HL-60/S4 treated with retinoic acid at 250 ng/mL for 4 days and 3 days (cell line): ENCODE data around the gene COA3.
"Not testable (repeated sequence)": the region's sequence is repeated elsewhere in the genome, so short reads cannot be mapped to it uniquely, and the experiment has no call there.

Experiments
- in situ Hi-C: fragments of 300-500 bp; cut with MboI; formaldehyde crosslinking; loops from 2 replicates; pipeline ENCODE4 v1.7.0; 2022; ENCODE audit warnings: low sequenced_read_pairs

Gene COA3

DNA sequence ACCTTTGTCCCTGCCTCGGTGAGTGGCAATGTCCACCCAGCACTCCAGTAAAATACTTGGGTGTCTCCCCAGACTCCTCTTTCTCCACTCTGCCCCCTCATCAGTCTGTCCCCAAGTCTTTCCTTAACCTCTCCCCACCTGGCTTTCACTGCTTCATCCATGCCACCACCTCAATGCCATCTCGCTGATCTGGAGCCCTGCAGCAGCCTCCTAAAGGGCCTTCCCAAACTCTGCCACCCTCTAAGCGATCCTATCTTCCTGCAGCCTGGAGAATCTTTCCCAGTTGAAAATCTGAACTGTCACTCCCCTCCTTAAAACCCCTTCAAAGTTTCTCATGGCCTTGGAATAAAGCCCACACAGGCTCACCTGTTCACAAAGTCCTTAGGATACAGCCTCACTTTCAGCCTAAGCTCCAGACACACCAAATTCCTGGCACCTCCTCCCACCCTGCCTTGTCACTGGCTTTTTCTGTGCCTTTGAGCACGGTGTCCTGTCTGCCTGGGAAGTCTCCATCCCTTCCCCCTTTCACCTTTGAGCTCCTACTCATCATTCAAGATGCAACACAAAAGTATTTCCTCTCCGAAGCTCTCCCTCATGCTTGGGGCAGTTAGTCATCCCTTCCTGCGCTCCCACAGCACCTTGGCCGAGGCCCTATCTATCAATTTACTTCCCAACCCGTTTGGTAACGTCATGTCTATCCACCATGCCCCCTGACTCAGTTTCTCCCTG lies 15.3 kb downstream of the COA3 start:
- in situ Hi-C loops = no loop called here

- in situ Hi-C loops = no loop called here
Observed at GRCh38 chr17:42782166-42783061, 16.1 kb downstream of the COA3 start.

- in situ Hi-C loops = no loop called here
Observed at GRCh38 chr17:42781639-42782165, 16.8 kb downstream of the COA3 start.

DNA sequence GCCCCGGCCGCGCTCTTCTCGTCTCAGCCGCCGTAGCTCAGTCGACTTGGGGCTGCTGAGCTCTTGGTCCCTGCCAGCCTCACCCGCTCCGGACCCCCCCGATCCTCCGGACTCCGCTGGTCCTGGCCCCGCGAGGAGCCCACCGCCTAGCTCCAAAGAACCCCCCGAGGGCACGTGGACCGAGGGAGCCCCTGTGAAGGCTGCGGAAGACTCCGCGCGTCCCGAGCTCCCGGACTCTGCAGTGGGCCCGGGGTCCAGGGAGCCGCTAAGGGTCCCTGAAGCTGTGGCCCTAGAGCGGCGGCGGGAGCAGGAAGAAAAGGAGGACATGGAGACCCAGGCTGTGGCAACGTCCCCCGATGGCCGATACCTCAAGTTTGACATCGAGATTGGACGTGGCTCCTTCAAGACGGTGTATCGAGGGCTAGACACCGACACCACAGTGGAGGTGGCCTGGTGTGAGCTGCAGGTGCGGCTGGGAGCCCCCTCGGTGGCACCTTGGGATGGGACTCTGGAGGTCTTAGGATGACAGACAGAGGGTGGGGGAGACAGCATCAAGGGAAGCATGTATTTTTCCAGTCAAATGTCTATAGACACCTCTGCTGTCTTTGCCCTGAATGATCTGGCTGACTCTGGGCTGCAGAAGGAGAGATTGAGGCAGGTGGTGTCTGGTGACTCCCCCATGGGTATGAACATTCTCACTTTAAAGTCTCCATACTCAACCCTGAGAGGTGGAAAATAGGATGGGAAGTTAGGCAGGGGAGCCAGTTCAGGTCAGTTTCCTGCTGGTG lies 17.5 kb downstream of the COA3 start:
- in situ Hi-C loops = no loop called here

- in situ Hi-C loops = no loop called here
Observed at GRCh38 chr17:42779936-42780850, 18.3 kb downstream of the COA3 start, which contains the start of gene WNK4. WNK4 (plus strand) TSS chr17:42780610; CDS start chr17:42780699, 89 bp downstream.

DNA sequence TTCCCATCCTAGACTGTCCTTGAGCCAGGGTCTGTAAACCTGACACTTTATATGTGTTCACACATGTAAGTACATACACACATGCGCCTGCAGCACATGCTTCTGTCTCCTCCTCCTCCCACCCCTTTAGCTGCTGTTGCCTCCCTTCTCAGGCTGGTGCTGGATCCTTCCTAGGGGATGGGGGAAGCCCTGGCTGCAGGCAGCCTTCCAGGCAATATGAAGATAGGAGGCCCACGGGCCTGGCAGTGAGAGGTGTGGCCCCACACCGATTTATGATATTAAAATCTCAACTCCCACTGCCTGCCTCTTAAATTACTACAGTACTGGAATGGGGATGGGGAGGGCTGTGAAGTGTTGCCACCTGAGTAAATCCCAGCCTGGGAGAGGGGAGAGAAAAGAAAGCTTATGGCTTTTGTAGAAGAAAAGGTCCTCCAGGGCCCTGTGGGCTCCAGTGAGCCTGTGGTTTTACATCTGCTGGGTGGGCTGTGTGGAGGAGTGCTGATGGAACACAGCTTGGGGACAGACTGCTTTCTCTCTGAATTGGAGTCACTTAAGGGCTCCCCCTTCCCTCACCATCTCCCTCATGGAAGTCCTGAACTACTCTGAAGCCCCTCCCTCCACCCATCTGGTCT lies 19.1 kb downstream of the COA3 start:
- in situ Hi-C loops = no loop called here

DNA sequence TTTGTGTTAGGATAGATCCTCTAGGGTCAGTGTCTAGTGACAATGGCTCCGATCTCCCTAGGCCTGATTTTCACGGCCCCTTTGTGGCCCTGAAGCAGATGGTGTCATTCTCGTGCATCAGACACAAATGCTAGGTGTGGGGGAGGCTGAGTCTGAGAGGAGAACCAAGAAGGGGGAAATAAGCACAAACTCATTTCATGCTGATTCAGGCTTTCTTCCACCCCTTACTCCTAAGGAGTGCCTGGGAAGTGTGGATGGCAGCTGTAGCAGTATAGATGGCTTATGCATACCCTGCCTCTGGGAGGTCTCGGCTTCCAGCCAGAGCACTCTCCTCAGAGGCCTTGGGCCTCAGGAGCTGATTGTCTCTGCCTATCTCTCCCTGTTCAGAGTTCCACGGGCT lies 19.9 kb downstream of the COA3 start:
- in situ Hi-C loops = no loop called here

DNA sequence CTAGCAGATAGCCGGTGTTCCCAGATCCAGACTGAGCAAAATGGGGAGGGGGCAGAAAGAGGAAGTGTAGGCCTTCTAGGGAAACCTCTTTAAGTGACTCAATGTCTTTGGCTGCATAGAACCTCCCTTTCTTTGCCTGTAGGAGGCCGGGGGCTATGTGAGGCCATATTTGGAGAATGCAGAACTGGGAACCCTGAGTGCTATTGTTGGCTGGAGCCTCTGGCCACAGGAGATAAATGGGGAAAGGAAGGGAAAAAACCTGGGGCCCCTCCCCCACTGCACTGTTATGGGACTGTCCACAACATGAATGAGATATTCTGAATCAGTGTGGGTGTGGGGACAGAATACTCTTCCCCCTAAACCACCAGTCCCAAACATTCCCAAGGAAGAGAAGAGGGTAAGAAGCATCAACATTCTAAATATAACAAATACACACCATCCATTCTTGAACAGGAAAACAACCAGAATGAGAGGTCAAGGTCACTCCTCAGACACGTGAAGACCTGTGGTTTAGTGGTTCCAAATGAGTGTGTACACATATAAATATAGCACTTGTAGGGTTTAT lies 22.9 kb downstream of the COA3 start:
- in situ Hi-C loops = no loop called here

GRCh38 chr17:42774066-42774745 lies 24.3 kb downstream of the COA3 start:
- in situ Hi-C loops = no loop called here

DNA sequence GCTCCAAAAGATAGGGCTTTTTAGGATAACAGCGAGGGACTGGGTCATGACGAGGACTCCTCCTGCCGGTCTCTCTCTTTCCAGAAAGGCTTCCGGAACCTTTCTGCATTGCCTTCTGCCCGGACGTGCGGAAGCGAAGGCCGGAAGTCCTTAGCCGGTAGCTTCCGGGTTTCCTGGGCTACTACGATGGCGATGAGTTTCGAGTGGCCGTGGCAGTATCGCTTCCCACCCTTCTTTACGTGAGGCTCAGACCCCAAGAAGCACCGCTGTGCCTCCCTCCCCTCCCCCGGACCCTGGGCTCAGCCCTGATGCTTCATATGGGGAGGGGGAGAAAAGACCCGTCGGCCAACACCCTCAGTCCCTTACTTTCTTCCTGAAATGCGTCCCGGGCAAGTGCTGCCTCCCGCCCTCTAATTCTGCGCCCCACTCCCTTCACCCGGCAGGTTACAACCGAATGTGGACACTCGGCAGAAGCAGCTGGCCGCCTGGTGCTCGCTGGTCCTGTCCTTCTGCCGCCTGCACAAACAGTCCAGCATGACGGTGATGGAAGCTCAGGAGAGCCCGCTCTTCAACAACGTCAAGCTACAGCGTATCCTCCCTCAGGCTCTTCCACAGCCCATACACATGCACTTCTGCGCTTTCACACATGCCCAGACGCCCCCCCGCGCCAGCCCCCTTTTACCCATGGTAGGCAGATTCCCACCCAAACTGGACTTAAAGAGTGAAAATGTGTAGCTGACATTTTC lies 25.0 kb downstream of the COA3 start, which contains the start of gene VPS25:
Gene VPS25 (plus strand): TSS at position 160 of the 746 bp plus-strand sequence. CDS start 27 bp downstream, at position 187.
- in situ Hi-C loops = no loop called here

- in situ Hi-C loops = no loop called here
Observed at GRCh38 chr17:42772945-42773289, 25.6 kb downstream of the COA3 start.

GRCh38 chr17:42769964-42770363 lies 28.5 kb downstream of the COA3 start:
- in situ Hi-C loops = not testable (repeated sequence)

- in situ Hi-C loops = not testable (repeated sequence)
Observed at GRCh38 chr17:42768006-42768405, 30.5 kb downstream of the COA3 start.

DNA sequence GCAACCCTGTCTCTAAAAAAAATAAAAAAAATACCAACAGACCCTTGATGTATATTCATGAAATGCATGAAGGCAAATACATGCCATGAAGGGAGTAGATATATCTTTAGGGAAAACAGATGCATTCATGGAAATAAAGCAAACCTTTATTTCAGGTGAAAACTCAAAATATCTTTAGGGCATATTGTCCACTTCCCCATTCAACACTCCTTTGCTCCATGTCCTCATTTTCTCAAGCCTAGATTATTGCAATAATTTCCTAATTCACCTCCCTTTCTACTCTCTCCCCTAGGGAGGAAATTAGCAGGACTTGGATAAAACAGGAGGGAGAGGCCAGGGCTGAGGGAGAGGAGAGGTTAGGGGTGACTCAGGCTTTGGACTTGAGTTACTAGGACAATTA lies 31.0 kb downstream of the COA3 start:
- in situ Hi-C loops = no loop called here

- in situ Hi-C loops = no loop called here
Observed at GRCh38 chr17:42766124-42766523, 32.4 kb downstream of the COA3 start.

- in situ Hi-C loops = no loop called here
Observed at GRCh38 chr17:42761638-42762037, 36.9 kb downstream of the COA3 start.

DNA sequence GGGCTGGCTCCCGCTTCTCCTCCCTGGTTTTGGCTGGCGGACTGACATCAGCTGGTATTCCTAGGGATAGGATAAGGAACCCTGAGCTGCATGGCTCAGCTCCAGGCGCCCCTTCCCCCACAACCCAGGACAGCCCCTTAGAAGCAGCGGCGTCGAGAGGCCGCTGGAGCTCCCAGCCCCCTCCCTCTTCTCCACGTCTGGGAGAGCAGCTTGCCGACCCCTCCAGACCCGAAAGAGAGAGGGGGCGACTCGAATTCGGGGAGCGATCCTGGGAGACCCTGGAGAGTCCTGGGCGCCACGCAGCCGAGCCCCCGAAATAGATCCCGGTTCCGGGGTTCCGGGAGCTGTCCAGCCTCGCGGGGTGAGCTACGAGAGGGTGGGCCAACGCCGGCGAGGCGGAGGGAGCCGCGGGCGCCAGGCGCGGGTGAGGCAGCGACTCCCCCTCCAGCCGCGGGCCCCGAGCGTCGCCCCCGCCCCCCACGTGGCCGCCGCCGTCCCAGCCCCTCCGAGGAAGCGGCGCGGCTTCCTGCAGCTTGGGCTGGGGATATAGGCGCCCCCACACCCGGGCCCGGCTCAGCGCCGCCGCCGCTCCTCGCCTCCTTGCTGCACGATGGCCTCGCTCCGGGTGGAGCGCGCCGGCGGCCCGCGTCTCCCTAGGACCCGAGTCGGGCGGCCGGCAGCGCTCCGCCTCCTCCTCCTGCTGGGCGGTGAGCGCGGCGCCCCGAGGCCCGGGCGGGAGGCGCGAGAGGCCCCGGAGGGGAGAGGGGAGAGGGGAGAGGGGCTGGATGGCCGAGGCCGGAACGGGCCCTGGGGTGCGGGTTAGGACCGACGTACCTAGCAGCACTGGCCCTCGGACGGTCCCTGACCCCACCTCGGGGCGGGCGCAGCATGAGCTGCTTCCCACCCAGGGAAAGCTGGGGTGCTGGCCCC lies 37.6 kb downstream of the COA3 start, which contains the start of gene RAMP2:
Gene RAMP2 (plus strand): TSS at position 576 of the 930 bp plus-strand sequence. CDS start 35 bp downstream, at position 611.
- in situ Hi-C loops = no loop called here
